GM12865 (cell line): Measurements from ENCODE around the gene ADSL.

Experiments
- DNase-seq: peaks from one replicate; pipeline ENCODE4 v3.0.0; 2010; ENCODE audit warnings: low read depth
- H3K4me3 ChIP-seq: 2 replicates; pipeline ENCODE4 v1.5.1; 2011; ENCODE audit warnings: mild to moderate bottlenecking, low read depth, low read length, control low read depth
- CTCF ChIP-seq: IDR thresholded peaks from 2 replicates; pipeline ENCODE4 v1.5.1; 2011; ENCODE audit warnings: low read length, control low read depth, low read depth, inconsistent platforms; ENCODE audit not compliant: insufficient read depth; ENCODE audit errors: missing control alignments

ADSL gene

GRCh38 chr22:40326905-40327735, 19.2 kb upstream of the ADSL start:
- no peak for DNase-seq
- H3K4me3 ChIP-seq: no peak overlapping the region
- TF ChIP-seq CTCF: no peak

GRCh38 chr22:40328546-40329456, 17.5 kb upstream of the ADSL start:
- H3K4me3 ChIP-seq: no peak overlapping the region
- DNase-seq: no peak
- no peak for TF ChIP-seq CTCF

GRCh38 chr22:40329466-40329865, 16.8 kb upstream of the ADSL start:
- TF ChIP-seq CTCF: no peak
- DNase-seq: no peak
- no peak overlapping the region for H3K4me3 ChIP-seq

- DNase-seq: no peak
- no peak overlapping the region for H3K4me3 ChIP-seq
- TF ChIP-seq CTCF: no peak
Observed at GRCh38 chr22:40330086-40330485, 16.2 kb upstream of the ADSL start.

GRCh38 chr22:40330615-40331014, 15.7 kb upstream of the ADSL start:
- H3K4me3 ChIP-seq: no peak overlapping the region
- no peak for DNase-seq
- TF ChIP-seq CTCF: no peak

GRCh38 chr22:40331706-40332105, 14.6 kb upstream of the ADSL start:
- no peak for DNase-seq
- no peak for TF ChIP-seq CTCF

More at GRCh38 chr22:40331706-40332105, 14.6 kb upstream of the ADSL start:
- H3K4me3 ChIP-seq: no peak overlapping the region
